22Rv1 (cell line): ENCODE data around the gene OR2AG2.

Source experiments
- ZFX ChIP-seq: fragments of 450-650 bp; IDR thresholded peaks from 2 replicates; pipeline ENCODE4 v1.6.1; 2017; ENCODE audit warnings: antibody characterized with exemption, borderline replicate concordance
- TF ChIP-seq, protein P1 (sequence below): fragments of 450-650 bp; IDR thresholded peaks from 2 replicates; pipeline ENCODE4 v1.5.1; 2017; ENCODE audit warnings: mild to moderate bottlenecking

DNA sequence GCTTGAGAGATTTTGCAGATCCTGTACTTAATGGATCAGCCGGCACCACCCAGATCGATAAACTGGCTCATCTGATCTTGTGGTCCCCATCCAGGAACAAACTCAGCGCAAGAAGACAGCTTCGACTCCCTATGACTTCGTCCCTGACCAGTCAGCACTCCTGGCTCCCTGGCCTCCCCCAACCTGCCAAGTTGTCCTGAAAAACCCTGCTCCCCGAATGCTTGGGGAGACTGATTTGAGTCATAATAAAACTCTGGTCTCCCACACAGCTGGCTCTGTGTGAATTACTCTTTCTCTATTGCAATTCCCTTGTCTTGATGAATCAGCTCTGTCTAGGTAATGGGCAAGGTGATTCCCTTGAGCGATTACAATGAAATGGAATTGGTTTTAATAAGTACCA lies 29.5 kb downstream of the OR2AG2 start:
- TF ChIP-seq, protein P1, sequence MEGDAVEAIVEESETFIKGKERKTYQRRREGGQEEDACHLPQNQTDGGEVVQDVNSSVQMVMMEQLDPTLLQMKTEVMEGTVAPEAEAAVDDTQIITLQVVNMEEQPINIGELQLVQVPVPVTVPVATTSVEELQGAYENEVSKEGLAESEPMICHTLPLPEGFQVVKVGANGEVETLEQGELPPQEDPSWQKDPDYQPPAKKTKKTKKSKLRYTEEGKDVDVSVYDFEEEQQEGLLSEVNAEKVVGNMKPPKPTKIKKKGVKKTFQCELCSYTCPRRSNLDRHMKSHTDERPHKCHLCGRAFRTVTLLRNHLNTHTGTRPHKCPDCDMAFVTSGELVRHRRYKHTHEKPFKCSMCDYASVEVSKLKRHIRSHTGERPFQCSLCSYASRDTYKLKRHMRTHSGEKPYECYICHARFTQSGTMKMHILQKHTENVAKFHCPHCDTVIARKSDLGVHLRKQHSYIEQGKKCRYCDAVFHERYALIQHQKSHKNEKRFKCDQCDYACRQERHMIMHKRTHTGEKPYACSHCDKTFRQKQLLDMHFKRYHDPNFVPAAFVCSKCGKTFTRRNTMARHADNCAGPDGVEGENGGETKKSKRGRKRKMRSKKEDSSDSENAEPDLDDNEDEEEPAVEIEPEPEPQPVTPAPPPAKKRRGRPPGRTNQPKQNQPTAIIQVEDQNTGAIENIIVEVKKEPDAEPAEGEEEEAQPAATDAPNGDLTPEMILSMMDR = no peak
- TF ChIP-seq ZFX = no peak
